Astrocyte of the spinal cord (primary cell): ENCODE data around the gene PTPN4.
"Not testable (repeated sequence)": the region's sequence is repeated elsewhere in the genome, so short reads cannot be mapped to it uniquely, and the experiment has no call there.

Experiments
- DNase-seq: peaks from one replicate; pipeline ENCODE4 v3.0.0; 2011; ENCODE audit warnings: low read depth, low spot score
- H3K4me3 ChIP-seq: 2 replicates; pipeline ENCODE4 v1.5.1; 2011; ENCODE audit warnings: low read depth, mild to moderate bottlenecking, low read length, moderate library complexity
- CTCF ChIP-seq: IDR thresholded peaks from 2 replicates; pipeline ENCODE4 v1.5.1; 2012; ENCODE audit warnings: low read depth, mild to moderate bottlenecking, low read length, inconsistent platforms
- in situ Hi-C: cut with HindIII; loops from 2 replicates; pipeline ENCODE4 v1.10.0; 2017; ENCODE audit warnings: low sequenced_read_pairs

PTPN4 gene

GRCh38 chr2:119795309-119796303 is 35.9 kb downstream of the PTPN4 start:
- TF ChIP-seq CTCF = no peak
- in situ Hi-C loops = no loop called here
- H3K4me3 ChIP-seq = no peak overlapping the region
- no peak for DNase-seq

- TF ChIP-seq CTCF = no peak
- no peak for DNase-seq
- no peak overlapping the region for H3K4me3 ChIP-seq
- in situ Hi-C loops = no loop called here
Observed at GRCh38 chr2:119800376-119800902, 40.7 kb downstream of the PTPN4 start.

DNA sequence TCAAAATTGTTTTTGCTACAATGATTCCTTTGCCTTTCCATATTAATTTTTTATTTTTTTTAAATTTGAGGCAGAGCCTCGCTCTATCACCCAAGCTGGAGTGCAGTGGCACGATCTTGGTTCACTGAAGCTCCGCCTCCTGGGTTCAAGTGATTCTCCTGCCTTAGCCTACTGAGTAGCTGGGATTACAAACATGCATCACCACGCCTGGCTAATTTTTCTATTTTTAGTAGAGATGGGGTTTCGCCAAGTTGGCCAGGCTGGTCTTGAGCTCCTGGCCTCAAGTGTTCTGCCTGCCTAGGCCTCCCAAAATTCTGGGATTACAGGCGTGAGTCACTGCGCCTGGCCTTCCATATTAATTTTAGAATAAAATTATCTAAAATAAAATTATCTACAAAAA is 41.3 kb downstream of the PTPN4 start:
- in situ Hi-C loops = no loop called here
- no peak overlapping the region for H3K4me3 ChIP-seq
- no peak for DNase-seq
- TF ChIP-seq CTCF = no peak

DNA sequence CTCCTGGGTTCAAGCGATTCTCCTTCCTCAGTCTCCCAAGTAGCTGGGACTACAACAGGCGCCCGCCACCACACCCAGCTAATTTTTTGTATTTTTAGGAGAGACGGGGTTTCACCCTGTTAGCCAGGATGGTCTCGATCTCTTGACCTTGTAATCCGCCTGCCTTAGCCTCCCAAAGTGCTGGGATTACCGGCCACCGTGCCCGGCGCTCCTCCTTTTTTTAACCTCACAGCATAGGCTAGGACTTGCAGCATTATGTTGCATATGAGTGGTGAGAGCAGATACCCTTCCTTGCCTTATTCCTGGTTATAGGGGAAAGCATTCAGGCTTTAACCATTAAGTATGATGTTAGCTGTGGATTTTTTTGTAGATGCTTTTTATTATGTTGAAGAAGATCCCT is 42.3 kb downstream of the PTPN4 start:
- DNase-seq, H3K4me3 ChIP-seq, in situ Hi-C loops: not testable (repeated sequence)

DNA sequence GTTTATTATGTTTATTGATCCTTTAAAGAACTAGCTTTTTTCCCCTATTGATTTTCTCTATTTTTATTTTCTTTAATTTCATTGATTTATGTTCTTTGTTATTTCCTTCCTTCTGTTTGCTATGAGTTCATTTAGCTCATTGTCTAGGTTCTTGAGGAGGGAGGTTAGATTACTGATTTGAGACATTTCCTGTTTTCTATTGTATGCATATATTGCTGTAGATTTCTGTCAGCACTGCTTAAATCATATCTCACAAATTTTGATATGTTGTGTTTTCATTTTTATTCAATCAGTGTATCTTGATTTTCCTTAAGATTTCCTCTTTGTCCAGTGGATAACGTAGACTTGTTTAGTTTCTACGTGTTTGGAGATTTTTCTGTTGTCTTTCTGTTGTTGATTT is 43.4 kb downstream of the PTPN4 start:
- DNase-seq = no peak
- H3K4me3 ChIP-seq = no peak overlapping the region
- in situ Hi-C loops = no loop called here
- TF ChIP-seq CTCF = no peak

- in situ Hi-C loops, H3K4me3 ChIP-seq, DNase-seq: not testable (repeated sequence)
Observed at GRCh38 chr2:119804409-119804808, 44.7 kb downstream of the PTPN4 start.

GRCh38 chr2:119808516-119809147 is 48.9 kb downstream of the PTPN4 start:
- in situ Hi-C loops = no loop called here
- H3K4me3 ChIP-seq = no peak overlapping the region
- TF ChIP-seq CTCF = no peak
- peak; percentile 17 for DNase-seq
